ENCODE results near the gene GALNT10.
A peak's percentile ranks its signal among the peaks of the same experiment; 100 is the strongest.

GALNT10 gene

DNA sequence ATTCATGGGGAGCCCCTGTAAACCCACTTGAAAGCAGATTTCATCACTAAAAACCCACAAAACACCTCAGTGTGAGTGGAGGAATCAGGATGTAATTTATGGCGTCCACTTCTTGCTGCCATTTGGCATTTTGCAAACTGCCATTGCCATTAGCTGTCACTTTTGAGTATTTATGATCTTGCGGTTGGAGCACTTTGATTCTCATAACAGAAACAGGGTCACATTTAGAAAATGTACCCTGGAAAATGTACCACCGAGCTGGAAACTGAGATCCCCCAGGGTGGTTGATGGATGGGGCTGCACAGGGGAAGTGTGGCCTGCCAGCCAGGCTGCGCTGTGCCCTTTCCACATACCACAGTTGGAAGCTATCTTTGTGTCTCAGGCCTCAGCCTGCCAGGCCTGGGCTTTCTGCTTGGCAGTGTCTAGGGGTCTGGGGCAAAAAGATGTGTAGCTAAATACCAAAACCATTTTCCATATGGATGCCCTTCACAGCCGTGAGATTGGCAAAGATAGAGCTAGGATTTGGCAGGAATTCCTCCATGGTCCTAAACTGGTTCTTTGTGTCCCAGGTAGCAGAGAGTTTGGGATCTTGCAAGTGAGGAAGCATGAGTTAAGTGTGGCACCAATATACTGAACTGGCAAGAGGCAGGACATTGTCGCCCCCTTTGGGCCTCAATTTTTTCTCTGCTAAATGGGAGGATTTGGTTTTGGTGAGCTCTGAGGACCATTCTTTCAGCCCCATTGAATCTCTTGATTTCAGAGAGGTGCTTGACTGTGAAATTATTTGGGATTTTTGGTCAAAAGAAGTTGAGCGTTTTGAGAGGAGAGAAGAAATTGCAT is 46.2 kb downstream of the GALNT10 start:
- DNase-seq: no peak

DNA sequence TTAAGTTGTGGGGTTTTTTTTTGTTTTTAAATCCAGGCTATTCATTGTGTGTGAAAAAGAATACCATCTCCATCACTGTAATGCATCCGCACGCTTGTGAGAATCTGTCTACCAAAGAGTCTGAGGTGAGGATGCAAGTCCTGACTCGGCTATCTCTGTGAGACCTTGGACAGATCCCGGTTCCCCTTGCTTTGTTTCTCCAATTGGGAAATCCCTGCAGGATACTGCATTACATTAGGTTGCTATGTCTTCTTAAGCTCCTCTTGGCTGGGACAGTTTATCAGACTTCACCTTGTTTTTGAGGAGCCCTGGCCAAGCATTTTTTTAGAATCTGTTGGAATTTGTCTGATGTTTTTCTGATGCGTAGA is 46.8 kb downstream of the GALNT10 start:
- DNase-seq: no peak

- no peak for DNase-seq
Measured at GRCh38 chr5:154237946-154238345, 47.4 kb downstream of the GALNT10 start.

DNA sequence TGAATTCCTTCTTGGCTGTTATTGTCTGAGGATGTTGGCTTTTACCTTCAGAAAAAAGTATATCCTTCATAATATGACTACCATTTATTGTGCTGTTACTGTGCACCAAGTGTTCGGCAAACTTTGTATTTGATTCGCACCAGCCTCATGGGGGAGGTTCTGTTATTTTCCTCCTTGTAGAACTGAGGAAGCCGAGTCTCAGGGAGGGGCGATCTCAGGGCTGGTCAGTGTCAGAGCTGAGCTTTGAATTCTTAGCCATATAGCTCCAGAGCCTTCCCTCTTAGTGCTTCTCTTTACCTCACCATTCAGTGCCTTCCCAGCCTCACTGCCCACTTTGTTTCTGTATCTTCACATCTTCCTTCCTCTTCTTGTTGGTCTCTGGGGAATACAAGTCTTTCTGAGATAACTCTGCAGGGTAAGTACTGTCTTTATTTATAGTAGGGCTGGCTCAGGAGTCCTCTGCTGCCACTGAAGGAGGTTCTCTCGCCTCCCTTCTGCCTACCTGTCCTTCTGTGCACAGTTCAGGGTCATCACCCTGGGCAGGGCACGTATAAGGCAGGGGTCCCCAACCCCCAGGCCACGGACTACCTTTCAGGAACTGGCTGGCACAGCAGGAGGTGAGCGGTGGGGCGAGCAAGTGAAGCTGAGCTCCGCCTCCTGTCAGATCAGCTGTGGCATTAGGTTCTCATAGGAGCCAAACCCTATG is 48.4 kb downstream of the GALNT10 start:
- no peak for DNase-seq

- no peak for DNase-seq
Measured at GRCh38 chr5:154240595-154240994, 50.1 kb downstream of the GALNT10 start.

GRCh38 chr5:154241021-154241420 is 50.5 kb downstream of the GALNT10 start:
- DNase-seq: no peak

- no peak for DNase-seq
Measured at GRCh38 chr5:154242442-154242841, 51.9 kb downstream of the GALNT10 start.

DNA sequence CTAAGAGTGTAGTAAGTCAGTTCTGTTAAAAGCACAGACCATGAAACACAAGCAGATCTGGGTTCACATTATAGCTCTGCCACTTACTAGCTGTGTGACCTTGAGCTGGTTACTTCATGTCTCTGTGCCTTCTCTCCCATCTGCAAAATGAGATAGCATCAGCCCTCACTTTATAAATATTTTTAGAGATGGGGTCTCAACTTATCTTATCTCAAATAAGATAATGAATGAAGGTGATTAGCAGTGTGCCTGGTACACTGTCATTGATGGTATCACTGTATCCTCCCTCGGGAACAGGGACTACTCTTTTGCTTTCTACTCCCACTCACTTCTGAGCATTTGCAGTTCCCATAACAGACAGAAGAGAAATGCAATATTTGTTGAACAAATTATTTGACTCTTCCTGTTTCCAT is 52.4 kb downstream of the GALNT10 start:
- no peak for DNase-seq

DNA sequence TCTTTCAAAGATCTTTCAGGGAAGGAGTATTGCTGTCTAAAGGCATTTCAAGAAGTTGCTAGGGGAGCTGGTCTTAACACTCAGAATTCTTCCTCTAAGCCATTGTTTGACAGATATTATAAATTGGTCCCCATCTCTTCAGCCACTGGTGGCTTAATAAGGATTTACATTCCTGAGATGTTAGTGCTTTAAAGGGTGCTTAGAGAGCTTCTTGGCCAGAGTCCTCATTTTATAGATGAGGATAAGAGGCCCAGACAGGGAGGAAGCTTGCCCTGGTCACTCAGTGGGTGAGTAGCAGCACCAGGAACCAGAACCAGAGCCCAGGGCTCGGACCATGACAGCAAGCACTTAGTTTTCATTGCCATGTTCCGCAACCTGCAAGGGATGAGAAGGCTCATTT is 53.2 kb downstream of the GALNT10 start:
- DNase-seq: peak; percentile 48

DNA sequence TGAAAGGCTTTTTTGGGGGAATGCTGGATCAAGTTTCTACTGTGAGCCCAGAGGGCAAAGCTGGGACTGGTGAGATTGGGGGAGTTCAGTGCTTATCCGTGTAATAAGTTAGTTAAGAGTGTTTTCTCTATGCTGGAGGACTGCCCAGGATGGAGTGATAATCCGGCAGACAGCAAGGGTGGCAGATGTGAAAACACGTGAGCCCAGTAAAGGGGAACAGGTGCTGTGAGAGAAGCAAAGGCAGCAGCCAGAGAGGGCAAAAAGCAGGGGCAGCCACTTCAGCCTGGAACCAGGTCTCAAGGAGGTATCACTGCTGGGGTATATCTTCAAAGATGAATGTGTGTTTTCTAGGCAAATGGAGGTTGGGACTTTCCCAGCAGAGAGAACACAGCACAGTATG is 53.9 kb downstream of the GALNT10 start:
- DNase-seq: no peak

DNA sequence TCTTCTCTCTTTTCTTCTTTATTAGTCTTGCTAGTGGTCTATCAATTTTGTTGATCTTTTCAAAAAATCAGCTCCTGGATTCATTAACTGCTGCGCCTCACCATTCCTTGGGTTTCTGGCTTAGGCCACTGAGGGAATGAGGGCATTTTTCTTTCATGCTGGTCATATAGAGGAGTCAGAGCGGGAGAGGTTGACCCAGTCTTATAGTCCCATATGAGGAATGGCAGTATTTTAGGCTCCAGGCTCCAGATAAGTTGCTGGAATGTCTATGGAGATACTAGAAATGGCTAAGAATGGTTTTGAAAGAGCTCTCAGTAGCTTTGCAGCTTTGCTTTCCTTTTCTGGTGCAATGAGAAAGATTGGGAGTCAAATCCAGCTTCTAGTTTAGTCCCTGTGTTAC is 58.2 kb downstream of the GALNT10 start:
- DNase-seq: no peak

DNA sequence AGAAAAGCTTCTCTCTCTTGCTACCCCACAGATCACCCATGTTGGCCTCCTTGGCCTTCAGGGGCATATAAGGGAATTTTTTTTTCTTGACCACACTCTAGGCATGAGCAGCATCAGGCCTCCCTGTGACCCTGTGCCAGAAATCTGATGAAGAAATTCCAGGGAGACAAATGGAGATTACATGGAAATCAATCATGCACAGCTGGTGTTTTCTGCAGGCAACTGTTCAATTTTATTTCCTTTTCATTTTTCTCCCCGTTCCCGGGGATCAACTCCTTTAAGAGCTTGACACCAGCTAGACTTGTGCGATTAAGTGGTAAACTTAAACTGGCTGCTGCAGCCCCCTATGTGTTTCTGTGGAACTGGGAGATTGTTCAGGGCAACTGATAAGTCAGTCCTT is 59.3 kb downstream of the GALNT10 start:
- DNase-seq: no peak

GRCh38 chr5:154251529-154251928 is 61.0 kb downstream of the GALNT10 start:
- DNase-seq: no peak

- DNase-seq: no peak
Measured at GRCh38 chr5:154253807-154254206, 63.3 kb downstream of the GALNT10 start.

DNA sequence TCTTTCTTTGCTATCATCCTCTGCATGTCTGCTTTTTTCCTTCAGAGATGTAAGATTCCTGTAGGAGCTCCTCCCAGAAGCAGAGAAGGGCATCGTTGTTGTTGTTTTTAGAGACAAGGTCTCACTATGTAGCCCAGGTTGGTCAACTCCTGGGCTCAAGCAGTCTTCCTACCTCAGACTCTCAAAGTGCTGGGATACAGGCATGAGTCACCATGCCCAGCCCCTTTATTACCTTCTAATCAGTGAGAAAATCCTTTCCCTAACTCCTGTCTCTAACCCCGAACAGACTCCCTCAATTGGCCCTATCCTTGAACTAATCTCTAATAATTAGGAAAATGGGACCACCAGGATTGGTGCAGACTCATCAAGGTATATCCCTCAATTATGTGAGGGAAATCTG is 64.4 kb downstream of the GALNT10 start:
- DNase-seq: no peak

DNA sequence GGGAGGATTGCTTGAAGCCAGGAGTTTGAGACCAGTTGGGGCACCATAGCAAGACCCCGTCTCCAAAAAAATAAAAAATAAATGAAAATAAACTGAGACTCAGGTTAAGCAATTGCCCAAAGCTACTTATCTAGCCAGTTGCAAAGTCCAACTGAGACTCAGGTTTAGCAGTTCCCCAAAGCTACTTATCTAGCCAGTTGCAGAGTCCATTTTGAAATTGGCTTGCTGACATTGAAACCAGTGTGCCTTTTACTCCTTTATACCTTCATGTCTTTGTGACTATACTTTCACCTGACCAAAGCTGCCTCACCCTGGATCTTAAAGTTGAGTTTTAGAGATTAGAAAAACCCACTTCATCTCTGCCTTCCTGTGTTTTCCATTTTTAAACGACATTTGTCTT is 66.5 kb downstream of the GALNT10 start:
- no peak for DNase-seq

DNA sequence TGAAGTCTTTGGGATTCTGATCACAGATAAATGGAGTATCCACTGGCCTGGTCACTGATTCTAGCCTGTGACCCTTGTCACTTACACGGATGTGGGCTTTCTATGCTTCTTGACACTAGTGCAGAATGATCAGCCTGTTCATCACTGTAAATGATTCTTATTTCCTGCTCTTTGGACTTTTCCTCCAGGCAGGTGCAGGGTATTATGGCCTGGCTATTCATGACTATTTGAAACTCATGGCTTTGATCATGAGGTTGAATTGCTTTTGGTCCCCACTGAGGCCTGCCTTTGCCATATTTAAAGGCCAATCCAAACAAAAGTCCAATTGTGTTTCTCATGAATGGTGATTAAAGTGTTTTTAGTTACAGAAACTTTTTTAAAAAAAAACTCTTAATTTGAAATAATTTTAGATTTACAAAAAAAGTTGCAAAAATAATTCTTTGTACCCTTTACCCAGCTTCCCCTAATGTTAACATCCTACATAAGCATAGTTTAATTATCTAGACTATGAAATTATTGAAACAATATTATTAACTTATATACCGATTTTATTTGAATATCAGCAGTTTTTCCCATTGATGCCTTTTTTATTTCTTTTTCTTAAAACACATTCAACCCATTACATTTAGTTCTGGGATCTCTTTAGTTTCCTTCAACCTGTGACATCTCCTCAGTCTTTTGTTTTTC is 68.1 kb downstream of the GALNT10 start:
- no peak for DNase-seq

GRCh38 chr5:154260224-154260927 is 69.8 kb downstream of the GALNT10 start:
- peak; percentile 66 for DNase-seq

- DNase-seq: no peak
Measured at GRCh38 chr5:154262342-154262741, 71.8 kb downstream of the GALNT10 start.

DNA sequence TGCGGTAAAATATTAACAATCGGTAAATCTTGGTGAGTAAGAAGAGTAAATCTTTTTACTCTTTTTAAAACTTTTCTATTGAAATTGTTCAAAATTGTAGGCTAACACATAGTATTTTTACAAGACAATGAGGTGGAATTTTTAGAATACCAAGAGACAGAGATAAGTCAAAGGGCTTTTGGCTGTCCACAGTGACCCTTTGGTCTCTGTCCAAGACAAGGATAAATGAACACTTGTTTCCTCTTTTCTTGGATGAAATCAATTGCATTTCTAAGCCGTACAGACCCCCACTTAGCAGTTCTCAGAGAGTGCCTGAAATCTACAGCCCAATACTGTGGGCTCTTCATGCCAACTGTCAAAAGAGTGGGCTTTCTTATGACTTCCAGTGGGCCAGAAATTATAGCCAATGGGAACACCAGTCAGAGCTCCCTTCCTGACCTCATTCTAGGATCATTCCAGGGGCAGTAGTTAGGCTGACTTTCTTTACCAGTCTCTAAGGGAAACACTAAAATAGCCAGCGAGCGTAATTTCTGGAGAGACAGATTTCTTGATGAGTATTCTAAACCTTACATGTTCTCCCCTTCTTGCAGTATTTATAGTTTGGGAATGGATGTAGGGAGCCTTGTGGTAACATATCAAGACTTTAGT is 74.1 kb downstream of the GALNT10 start:
- DNase-seq: no peak

GRCh38 chr5:154265197-154265773 is 74.8 kb downstream of the GALNT10 start:
- no peak for DNase-seq

DNA sequence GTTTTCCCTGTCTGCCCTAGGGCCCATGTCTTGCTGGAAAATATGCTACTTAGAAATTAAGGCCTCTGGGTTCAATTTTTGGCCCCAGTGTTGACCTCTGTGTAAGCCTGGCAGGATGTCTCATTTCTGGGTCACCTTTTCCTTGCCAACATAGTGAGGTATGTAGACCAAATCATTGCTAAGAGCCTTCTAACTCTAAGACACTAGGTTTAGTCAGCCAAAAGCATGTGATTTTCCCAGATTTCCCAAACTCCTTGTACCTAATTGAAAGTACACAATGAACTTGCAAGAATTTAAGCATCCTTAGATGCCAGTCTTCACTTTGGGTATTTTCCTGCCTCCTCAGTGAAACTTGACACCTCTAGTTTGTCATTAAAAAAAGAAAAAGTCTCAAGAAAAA is 77.0 kb downstream of the GALNT10 start:
- no peak for DNase-seq
